GM21526 (cell line): Measurements from ENCODE around the gene CRYBB2.
"Not testable (repeated sequence)": the region's sequence is repeated elsewhere in the genome, so short reads cannot be mapped to it uniquely, and the experiment has no call there.

Experiments used
- ATAC-seq: cut with Tn5 transposase; IDR thresholded peaks from one replicate; pipeline ENCODE4 v1.9.1; 2021; ENCODE audit warnings: moderate library complexity; ENCODE audit not compliant: unreplicated experiment, low FRiP score

The CRYBB2 gene

DNA sequence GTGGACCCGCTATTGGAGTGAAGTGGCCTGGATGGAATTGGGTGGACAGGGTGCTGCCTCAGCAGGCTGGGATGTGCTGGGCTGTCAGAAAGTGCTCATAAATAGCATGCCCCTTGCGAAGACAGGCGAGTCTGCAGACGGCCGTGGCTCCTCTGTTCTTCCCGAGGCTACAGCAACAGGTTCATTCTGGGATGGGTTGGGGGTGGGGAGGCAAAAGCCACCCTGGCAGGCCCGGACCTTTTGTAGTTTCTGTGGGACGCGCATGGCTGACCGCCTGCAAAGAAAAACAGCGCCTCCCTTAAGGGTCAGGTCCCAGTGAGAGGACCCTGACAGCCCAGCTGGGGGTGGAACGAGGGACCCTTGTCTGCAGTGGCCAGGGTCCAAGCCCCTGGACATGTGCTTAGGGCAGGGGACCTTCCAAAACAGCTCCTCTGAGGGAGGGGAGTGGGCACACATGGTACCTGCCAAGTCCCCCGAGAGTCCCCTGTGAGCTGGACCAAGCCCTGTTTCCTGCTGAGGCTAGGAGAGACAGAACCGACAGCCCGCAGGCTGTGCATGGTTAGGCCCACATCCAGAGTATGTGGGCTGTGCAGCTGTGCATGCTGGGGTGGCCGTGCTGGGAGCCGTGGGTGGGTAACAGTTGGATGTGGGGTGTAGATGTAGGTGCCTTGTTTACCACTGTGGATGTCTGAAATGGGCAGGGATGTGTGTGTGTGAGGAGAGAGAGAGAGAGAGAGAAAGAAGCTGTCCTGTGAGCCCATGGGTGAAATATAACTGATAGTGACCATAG is 19.5 kb upstream of the CRYBB2 start, which contains the start of gene CRYBB3:
CRYBB3 (plus strand) TSS at position 128 of the 790 bp plus-strand sequence. CDS start 1,539 bp downstream, outside the sequence.
- ATAC-seq, result no peak

DNA sequence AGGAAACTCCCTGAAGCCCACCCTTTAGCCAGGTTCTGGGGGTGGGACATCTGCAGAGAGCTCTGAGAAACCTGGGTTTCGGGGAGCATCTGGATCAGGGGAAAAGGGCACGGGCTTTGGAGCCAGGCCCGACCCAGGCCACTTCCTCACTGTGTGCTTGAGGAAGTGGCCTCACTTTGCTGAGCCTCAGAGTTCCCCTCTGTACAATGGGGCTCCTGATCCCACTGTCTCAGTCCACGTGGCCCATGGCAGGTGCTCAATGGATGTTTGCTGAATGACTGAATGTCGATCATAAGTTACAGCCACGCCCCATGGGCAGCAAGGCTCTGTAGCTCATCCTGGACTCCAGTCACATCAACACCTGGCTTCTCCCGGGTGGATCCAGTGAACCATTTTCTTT is 18.5 kb upstream of the CRYBB2 start:
- ATAC-seq, result no peak

DNA sequence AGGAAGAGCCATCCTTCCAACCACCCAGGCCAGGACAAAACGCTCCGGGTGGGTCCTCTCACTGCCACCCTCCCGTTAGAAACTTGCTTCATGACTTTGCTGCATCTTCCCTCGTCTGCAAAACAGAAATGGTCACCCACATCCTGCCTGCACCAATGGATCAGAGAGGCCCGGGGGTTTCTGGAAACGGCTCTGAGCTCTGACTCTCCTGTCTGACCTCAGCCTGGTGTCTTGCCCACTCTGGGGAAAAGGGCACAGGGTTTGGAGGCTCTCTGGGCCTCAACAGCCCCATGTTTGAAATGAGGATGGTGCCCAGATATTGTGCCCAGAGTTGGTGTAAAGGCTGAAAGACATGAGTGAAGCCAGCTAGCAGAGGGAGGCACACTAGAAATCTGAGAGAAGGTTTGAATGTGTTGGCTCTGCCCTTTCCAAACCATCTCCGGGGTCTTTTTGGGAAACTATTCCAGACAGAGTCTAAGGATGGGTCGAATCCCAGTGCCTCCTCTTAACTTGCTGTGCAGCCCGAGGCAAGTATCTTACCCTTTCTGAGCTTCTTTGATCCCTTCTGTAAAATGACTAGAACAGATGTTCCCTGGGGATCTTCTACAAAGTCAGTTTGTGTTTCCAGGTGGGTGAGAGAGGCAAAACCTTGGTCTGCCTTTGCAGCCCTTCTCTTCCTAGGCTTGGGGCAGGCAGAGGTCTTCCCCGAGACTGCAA is 17.7 kb upstream of the CRYBB2 start:
- no peak for ATAC-seq

DNA sequence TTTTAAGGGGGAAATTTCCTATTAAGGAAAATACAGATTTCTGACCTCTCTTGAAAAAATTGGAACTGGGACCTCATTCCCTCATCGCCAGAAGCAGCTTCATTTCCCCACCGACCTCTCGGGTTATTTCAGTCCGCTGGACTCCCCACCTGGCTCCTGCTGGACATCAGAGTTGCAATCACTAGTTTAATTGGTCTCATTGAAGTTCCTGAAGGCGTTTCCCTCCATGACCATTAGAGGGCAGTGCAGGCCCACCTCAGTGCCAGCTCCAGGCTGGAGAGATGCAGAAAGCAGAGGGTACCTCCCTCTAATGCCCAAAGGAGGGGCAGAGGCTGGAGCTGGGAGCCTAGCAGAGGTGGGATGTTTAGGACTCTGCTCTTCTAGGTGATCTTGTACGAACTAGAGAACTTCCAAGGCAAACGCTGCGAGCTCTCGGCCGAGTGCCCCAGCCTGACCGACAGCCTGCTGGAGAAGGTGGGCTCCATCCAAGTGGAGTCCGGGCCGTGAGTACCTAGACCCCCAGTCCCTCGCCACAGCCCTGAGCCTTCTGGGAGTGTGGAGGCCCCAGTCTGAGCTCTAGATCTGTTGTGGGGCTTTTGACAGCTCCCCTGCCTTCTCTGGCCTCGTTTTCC is 17.0 kb upstream of the CRYBB2 start:
- no peak for ATAC-seq

DNA sequence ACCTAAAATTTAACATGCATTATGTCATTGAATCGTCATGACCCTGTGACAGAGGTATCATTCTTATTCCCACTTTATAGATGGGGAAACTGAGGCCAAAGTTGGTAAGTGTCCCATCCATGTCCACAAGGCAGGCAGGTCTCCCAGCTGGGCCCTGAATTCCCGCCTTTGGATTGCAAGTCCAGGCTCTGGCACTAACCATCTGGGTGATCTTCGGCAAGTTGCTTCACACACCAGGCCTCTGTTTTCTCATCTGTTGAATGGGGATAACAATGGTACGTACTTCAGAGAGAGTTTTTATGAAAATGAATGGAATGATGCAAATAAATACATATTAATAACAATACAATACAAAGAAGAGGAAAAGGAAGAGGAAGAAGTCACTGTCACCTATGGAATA is 16.4 kb upstream of the CRYBB2 start:
- ATAC-seq, result no peak

DNA sequence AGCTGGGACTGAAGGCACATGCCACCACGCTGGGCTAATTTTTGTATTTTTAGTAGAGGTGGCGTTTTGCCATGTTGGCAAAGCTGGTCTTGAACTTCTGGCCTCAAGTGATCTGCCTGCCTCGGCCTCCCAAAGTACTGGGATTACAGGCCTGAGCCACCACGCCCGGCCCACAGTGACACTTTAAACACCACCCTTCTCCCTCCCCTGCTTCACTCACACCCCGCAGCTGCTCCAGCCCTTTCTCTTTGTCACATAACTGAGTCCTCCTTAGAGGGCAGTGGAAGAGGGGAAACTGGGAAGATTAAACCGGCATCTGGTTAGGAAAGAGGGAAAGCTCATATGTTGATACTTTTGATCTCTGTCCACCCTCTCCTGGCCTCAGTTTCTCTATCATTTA is 14.9 kb upstream of the CRYBB2 start:
- ATAC-seq, result not testable (repeated sequence)

DNA sequence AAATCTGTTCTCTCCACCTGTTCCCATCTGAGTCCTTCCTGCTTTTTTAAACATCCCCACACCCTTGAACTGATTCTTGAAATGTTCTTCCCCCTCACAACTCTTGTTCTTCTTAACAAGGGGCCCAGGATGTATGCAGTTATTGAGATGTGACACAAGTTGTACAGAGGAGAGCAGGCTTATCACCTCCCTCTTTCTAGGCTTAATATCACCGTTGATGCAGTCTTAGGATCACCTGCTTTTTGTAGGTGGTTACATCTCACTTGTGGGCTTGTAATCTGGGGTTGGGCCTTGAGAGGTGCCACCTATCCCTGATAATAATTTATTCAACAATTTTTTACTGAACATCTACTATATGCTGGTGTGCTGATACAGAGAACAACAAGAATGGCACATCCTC is 13.6 kb upstream of the CRYBB2 start:
- no peak for ATAC-seq

DNA sequence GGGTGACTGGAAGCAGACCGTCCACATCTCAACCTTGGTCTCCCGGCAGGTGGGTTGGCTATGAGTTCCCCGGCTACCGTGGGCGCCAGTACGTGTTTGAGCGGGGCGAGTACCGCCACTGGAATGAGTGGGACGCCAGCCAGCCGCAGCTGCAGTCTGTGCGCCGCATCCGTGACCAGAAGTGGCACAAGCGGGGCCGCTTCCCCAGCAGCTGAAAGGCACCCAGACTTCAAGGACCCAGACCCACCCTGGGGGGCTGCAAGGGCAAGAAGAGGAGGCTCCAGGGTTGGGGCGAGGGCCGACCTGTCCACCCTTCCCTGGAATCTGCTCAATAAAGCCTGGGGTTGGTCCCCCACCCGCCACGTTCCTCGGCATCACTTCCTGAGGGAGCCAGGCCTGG is 12.4 kb upstream of the CRYBB2 start:
- ATAC-seq, result no peak

DNA sequence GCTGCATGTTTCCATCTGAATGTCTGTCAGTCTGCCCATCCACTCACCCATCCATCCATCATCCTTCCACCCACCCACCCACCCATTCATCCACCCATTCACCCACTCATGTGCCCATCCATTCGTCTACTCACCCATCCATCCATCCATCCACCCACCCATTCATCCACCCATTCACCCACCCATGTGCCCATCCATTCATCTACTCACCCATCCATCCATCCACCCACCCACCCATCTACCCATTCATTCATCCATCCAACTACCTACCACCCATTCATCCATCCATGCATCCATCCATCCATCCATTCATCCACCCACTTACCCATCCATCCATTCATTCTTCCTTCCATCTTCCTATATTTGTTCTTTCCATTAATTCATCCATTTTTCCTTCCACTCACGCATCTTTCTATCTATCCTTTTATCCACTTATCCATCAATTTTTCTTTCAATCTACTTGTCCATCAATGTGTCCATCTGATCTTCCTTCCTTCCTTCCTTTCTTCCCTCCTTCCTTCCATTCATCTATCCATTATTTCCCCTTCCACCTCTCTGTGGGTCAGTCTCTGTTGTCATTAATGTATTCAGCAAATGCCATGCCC is 11.8 kb upstream of the CRYBB2 start:
- no peak for ATAC-seq

DNA sequence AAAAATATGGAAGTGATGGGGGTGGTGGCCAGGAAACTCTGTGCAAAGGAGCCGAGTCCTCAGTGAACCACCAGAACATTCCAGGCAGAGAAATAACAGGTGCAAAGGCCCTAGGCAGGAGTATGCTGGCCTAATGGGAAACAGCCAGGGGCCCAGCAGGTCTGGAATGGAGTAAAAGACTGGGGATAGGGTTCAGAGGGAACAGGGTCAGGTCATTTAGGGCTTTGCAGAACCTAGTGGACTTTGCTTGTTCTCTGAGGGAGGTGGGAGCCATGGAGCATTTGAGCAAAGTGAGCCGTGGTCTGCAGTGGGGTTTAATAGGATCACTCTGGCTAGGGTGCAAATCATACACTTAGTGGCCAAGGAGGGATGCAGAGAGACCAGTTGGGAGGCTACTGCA is 11.1 kb upstream of the CRYBB2 start:
- ATAC-seq, result no peak

DNA sequence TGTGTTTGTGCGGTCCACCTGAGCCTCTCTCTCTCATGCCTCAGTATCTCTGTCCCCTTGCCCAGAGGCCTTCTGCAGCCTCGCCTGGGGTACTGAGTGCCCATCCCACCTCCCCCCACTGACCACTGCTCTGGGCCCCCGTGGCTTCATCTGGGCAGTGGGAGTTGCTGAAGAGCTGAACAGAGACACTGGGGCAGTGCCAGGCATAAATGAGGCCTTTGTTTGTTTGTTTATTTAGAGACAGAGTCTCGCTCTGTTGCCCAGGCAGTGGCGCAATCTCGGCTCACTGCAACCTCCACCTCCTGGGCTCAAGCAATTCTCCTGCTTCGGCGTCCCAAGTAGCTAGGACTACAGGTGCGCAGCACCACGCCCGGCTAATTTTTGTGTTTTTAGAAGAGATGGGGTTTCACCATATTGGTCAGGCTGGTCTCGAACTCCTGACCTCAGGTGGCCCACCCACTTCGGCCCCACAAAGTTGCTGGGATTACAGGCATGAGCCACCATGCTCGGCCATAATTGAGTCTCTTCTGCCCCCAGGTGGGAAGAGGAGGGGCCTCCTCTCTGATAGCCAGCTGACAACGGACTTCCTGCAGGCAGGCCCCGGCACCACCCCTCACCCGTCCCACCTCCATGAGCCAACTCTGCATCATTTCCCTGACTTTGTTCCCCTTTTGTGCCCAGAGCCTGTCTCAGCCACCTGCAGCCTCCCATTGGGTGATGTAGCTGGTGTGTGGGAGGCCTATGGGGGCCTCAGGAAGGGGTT is 10.5 kb upstream of the CRYBB2 start:
- ATAC-seq, result no peak

DNA sequence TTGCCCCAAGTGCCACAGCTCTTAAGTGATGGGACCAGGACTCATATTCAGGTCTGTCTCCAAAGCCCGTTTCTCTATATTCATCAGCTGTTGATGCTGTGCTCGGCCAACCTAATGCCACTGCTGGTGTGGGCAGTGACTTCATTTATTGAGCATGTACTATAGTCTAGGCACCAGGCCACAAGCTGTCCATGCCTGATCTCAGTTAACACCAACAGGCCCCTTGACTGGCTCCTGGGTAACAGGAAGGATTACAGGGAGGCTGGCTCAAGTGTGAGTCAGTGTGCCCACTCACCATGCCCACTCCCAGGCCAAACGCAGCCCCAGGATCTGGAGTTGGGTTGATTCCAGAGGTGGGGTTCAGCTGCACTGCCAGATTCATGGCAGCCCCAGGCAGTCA is 8.6 kb upstream of the CRYBB2 start:
- no peak for ATAC-seq

DNA sequence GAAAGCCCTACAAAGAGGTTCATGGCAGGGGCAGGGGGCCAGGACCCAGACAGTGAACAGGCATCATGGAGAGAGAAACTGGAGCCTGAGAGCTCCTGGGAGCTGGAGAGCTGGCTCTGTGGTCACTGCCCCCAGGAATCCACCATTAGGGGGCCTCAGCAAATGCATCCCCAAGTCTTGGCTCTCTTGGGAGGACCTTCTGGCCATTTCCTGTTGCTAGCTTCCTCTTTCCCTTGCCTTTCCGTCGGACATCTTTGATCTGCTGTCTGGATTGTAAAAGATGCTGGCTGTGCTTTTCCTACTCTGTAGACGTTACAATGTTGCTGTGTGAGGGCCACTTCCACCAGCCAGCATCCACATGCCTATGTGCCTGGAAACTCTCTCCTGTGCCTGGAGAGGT is 7.1 kb upstream of the CRYBB2 start:
- ATAC-seq, result no peak

DNA sequence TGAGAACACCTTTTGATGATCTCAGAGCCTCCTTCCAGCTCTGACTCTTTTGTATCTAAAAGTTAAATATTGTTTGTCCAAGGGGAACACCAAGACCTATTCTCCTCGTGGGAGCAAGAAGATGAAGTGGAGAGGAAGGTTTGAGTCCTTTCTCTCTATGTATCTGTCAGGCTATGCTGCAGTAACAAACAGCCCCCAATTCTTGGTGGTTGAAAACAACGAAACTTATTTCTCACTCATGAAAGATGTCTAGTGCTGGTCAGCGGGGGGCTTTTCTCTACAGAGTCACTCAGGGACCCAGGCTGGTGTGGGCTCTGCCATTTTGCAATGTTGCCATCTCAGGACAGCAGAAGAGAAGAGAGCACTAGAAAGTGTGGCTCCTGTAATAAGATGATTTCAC is 6.2 kb upstream of the CRYBB2 start:
- ATAC-seq, result no peak

DNA sequence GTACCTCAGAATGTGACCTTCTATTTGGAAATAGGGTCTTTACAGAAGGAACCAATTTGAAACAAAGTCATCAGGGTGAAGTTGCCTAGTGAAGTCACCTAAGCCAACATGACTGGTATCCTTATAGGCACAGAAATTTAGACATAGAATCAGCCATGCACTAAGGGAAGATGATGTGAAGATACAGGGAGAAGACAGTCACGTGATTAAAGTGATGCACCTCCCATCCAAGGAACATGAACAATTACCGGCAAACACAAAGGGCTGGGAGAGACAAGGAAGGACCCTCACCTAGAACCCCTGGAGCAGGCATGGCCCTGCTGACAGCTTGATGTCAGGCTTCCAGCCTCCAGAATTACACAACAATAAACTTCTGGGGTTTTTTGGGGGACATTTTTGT is 3.2 kb upstream of the CRYBB2 start:
- ATAC-seq, result no peak

DNA sequence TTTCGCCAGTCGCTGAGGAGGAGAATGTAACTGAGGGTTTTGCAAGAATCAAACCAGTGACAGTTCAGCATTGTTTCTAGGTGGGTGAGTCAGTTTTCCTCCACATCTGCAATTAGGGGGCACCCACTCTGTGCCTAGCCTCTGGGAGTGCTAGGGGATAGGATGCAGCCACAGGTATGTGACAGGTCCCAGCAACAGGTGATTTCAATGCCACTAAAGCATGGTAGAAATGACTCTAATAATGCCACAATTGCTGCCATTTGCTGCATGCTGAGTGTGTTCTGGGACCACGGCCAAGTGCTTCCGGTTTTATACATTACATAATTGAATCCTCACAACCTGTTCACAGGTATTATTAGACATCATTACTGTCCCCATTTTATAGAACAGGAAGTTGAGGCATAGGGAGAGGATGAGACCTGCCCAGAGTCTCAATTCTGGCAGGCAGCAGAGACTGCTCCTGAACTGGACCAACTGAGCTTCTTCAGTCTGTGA is 556 bp downstream of the CRYBB2 start:
- ATAC-seq, result no peak

DNA sequence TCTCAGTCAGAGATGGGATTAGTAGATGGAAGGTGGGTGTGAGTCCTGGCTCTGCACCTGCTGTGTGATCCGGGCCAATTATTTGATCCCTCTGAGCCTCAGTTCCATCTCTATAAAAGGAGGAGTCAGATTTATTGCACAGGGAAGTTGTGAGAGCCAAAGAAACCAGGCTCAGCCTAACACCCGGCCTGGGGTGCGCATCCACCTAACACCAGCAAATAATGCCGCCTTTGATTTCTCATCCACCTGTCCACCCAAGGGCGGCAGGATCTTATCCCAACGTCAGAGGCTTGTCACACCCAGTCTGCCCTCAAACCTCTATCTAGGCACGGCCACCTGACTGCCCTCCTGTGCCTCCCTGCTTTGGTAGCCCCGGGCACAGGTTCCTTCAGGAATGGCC is 2.4 kb downstream of the CRYBB2 start:
- no peak for ATAC-seq

DNA sequence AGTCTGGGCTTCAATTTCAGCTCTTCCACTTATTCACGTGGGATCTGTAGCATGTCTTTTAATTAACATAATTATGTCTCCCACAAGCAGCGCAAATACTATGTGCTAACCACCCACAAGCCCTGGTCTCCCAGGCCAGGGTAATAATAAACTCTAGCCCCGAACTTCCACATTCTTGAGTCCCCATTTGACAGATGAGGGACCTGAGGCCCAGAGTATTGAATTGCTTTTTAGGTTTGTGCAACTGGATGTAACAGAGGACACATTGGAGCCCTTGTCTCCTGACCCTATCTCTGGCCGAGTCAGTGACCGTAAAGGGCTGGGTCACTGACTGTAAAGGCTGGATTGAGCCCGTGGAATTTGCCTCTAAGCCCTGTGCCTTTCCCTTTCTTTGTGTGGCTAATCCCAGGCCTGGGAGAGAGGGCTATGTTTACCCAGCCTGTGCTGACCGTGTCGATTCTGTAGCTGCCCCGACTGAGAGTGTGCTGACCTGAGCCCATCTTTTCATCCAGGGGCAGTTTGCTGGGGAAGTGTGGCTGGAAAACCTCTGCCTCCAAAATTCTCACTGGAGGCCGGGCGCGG is 3.9 kb downstream of the CRYBB2 start:
- no peak for ATAC-seq

DNA sequence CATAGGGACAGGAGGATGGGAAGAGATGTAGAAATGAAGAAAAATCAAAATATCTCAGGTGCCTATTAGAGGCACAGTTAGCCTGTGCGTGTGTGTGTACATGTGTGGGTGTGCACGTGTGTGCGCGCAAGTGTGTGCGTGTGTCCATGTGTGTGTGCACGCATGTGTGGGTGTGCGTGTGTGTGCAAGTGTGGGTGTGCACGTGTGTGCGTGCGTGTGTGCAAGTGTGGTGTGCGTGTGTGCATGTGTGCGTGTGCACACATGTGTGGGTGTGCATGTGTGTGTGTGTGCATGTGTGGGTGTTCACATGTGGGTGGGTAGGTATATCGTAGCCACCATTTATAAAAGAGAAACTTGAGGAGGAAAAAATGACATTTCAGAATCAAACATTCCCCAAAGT is 9.4 kb downstream of the CRYBB2 start:
- ATAC-seq, result no peak

DNA sequence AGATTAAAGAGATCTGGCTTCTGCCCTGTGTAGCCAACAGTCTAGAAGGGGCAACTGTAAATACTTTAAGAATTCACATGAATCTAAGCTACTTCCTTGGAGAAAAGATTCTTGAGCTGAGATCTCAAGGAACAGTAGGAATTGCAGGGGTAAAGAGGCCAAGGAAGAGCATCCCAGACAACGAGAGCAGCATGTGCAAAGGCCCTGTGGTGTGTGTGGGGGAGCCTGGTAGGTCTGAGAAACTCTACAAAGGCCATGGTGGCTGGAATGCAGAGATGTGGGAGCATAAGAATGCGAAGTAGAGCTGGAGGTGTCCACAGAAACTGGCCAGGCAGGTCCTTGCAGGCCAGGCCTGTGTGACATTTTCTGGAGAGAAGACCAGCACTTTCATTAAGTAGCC is 11.3 kb downstream of the CRYBB2 start:
- not testable (repeated sequence) for ATAC-seq
